Parathyroid adenoma (tissue), 2 donors: ENCODE measurements around the gene LSP1.
A peak's percentile ranks its signal among the peaks of the same experiment; 100 is the strongest.
"Not testable (repeated sequence)": the region's sequence is repeated elsewhere in the genome, so short reads cannot be mapped to it uniquely, and the experiment has no call there.

Experiments
- H2AFZ ChIP-seq: fragments of 300-600 bp; sonication (generic); one replicate; pipeline ENCODE4 v1.7.0; 2017; ENCODE audit warnings: antibody characterized with exemption, mild to moderate bottlenecking
- H3K27ac ChIP-seq: fragments of 300-600 bp; sonication (generic); one replicate; pipeline ENCODE4 v1.7.0; 2017
- H3K27me3 ChIP-seq: fragments of 300-600 bp; sonication (generic); one replicate; pipeline ENCODE4 v1.7.0; 2017; ENCODE audit warnings: low read length; ENCODE audit not compliant: control insufficient read depth, insufficient read depth
- H3K36me3 ChIP-seq: fragments of 300-600 bp; sonication (generic); one replicate; pipeline ENCODE4 v1.7.0; 2017; ENCODE audit warnings: low read length; ENCODE audit not compliant: control insufficient read depth, insufficient read depth
- H3K4me1 ChIP-seq: fragments of 300-600 bp; sonication (generic); one replicate; pipeline ENCODE4 v1.7.0; 2017; ENCODE audit warnings: control low read depth
- H3K4me2 ChIP-seq: fragments of 300-600 bp; sonication (generic); one replicate; pipeline ENCODE4 v1.7.0; 2017; ENCODE audit warnings: low read length
- H3K4me3 ChIP-seq: fragments of 300-600 bp; sonication (generic); one replicate; pipeline ENCODE4 v1.7.0; 2017; ENCODE audit warnings: low read depth, low read length
- H3K79me2 ChIP-seq: fragments of 300-600 bp; sonication (generic); one replicate; pipeline ENCODE4 v1.7.0; 2017; ENCODE audit warnings: control low read depth
- H3K9ac ChIP-seq: fragments of 300-600 bp; sonication (generic); one replicate; pipeline ENCODE4 v1.7.0; 2017; ENCODE audit warnings: mild to moderate bottlenecking
- H3K9me3 ChIP-seq: fragments of 300-600 bp; sonication (generic); one replicate; pipeline ENCODE4 v1.7.0; 2017; ENCODE audit warnings: low read length; ENCODE audit not compliant: control insufficient read depth
- CTCF ChIP-seq: fragments of 300-600 bp; sonication (generic); IDR thresholded peaks from one replicate; pipeline ENCODE4 v1.7.0; 2017; ENCODE audit warnings: antibody characterized with exemption, mild to moderate bottlenecking
- donor health status: primary hyperparathyroidism.

LSP1 gene

GRCh38 chr11:1875093-1875850 lies 22.4 kb downstream of the LSP1 start:
- Histone ChIP-seq H3K4me2 (no peak overlapping the region), H3K27ac (no peak overlapping the region), H2AFZ (no peak overlapping the region), H3K9ac (no peak overlapping the region), H3K9me3 (no peaks in the 10 kb centered on the region), H3K79me2 (no peaks in the 10 kb centered on the region), H3K4me3 (no peak overlapping the region), H3K4me1 (no peaks in the 10 kb centered on the region), H3K36me3 (no peaks in the 10 kb centered on the region), H3K27me3 (no peaks in the 10 kb centered on the region)
- no peak for TF ChIP-seq CTCF

- not testable (repeated sequence) for H3K27me3 ChIP-seq, H3K79me2 ChIP-seq, H3K9ac ChIP-seq, H3K4me3 ChIP-seq, H3K4me2 ChIP-seq, H2AFZ ChIP-seq, H3K36me3 ChIP-seq, H3K9me3 ChIP-seq, H3K4me1 ChIP-seq, H3K27ac ChIP-seq
Measured at GRCh38 chr11:1875851-1876301, 23.0 kb downstream of the LSP1 start.

DNA sequence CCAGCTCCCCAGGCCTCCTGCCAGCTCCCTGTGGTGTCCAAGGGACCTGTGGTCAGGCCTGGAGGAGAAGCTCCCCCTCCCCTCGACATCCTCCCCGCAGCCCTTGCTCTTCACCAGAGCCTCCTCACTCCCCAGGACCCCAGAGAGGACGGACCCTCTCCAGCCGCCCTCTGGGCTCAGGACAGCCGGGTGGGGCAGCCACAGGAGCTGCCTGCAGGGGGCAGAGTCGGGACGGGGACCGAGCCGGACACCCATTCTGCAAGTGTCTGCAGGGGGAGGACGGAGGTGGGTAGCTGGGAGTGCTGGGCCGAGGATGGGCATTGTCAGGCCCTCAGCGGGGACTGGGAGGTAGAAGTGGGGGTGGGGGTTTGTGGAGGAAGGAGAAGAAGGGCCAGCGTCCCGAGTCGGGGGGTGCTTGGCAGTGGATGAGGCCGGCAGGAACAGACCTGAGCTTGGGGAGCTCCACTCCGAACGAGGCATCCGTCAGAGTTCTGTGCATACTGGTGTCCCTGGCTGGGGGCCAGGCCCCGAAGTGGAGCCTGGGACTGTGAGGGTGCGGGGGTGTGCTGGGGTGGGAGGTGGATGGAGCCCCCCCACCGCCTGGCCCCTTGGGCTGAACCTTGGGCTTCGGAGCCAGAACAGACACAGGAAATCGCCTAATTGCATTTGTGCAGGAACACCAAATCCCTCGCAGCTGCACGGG lies 23.6 kb downstream of the LSP1 start:
- Histone ChIP-seq H3K36me3 (no peaks in the 10 kb centered on the region), H3K4me1 (no peaks in the 10 kb centered on the region), H3K4me2 (no peak overlapping the region), H3K9ac (no peak overlapping the region), H2AFZ (no peak overlapping the region), H3K27ac (no peak overlapping the region), H3K4me3 (no peak overlapping the region), H3K27me3 (no peaks in the 10 kb centered on the region), H3K9me3 (no peaks in the 10 kb centered on the region), H3K79me2 (no peaks in the 10 kb centered on the region)
- peak; percentile 17 for TF ChIP-seq CTCF

- Histone ChIP-seq H3K9me3 (no peaks in the 10 kb centered on the region), H3K4me1 (no peaks in the 10 kb centered on the region), H3K9ac (no peak overlapping the region), H3K36me3 (no peaks in the 10 kb centered on the region), H3K27ac (no peak overlapping the region), H3K4me2 (no peak overlapping the region), H2AFZ (no peak overlapping the region), H3K27me3 (no peaks in the 10 kb centered on the region), H3K4me3 (no peak overlapping the region), H3K79me2 (no peaks in the 10 kb centered on the region)
- TF ChIP-seq CTCF = no peak
Measured at GRCh38 chr11:1877211-1878136, 24.6 kb downstream of the LSP1 start.
